ENCODE data around the gene HSF4.

HSF4 gene

DNA sequence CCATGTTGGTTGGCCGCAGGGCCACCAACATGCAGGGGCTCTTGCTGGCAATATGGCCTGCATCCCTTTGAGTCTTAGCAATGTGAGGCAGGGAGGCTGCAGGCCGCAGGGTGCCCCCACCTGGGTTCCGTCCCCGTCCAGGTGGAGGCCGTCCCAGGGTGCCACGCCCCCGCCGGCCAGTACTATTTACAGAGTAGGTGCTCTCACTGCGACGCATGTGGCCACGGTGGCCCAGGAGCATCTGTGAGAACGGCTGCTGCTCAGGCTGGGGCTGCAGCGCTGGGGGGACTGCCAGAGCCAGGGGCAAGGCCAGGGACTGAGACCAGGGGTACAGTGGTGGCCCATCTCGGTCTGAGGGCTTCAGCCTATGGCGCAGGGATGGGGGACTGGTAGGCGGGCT lies 15.6 kb downstream of the HSF4 start:
- Histone ChIP-seq H3K27me3 (ENCODE audit: control insufficient read depth, low read length) (peaks cover 30% of the 10 kb centered on the region), H3K4me3 (ENCODE audit: low read length) (no peak overlapping the region), H3K9me2 (replicated peaks; ENCODE audit: control insufficient read depth, low read length) (no peaks in the 10 kb centered on the region), H3K4me1 (ENCODE audit: control insufficient read depth, low read length) (peaks cover 33% of the 10 kb centered on the region), H4K20me1 (ENCODE audit: control insufficient read depth, insufficient read depth, low read depth, low read length) (peaks cover 7% of the 10 kb centered on the region; the same call in 1 of the 2 replicates), H3K27ac (ENCODE audit: low read depth, low read length) (no peak overlapping the region), H3K79me2 (ENCODE audit: control insufficient read depth, low read length) (0 out of 2 replicates have a peak, but pooled peaks cover 8% of the 10 kb centered on the region), H3K9me3 (ENCODE audit: control insufficient read depth, insufficient read depth, low read length) (no peaks in the 10 kb centered on the region), H3K4me2 (ENCODE audit: low read length) (no peak overlapping the region), H3F3A (ENCODE audit: control insufficient read depth, insufficient read depth) (no peaks in the 10 kb centered on the region; the same call in 1 of the 2 replicates), H3K36me3 (ENCODE audit: control insufficient read depth, low read length) (no peaks in the 10 kb centered on the region)
- TF ChIP-seq EZH2phosphoT487 (IDR thresholded peaks at IDR 0.05; ENCODE audit: borderline replicate concordance, low read length), result no peak
- TF ChIP-seq, protein P1, sequence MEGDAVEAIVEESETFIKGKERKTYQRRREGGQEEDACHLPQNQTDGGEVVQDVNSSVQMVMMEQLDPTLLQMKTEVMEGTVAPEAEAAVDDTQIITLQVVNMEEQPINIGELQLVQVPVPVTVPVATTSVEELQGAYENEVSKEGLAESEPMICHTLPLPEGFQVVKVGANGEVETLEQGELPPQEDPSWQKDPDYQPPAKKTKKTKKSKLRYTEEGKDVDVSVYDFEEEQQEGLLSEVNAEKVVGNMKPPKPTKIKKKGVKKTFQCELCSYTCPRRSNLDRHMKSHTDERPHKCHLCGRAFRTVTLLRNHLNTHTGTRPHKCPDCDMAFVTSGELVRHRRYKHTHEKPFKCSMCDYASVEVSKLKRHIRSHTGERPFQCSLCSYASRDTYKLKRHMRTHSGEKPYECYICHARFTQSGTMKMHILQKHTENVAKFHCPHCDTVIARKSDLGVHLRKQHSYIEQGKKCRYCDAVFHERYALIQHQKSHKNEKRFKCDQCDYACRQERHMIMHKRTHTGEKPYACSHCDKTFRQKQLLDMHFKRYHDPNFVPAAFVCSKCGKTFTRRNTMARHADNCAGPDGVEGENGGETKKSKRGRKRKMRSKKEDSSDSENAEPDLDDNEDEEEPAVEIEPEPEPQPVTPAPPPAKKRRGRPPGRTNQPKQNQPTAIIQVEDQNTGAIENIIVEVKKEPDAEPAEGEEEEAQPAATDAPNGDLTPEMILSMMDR (IDR thresholded peaks at IDR 0.05; ENCODE audit: low read depth, low read length, poor library complexity, severe bottlenecking), result no peak

DNA sequence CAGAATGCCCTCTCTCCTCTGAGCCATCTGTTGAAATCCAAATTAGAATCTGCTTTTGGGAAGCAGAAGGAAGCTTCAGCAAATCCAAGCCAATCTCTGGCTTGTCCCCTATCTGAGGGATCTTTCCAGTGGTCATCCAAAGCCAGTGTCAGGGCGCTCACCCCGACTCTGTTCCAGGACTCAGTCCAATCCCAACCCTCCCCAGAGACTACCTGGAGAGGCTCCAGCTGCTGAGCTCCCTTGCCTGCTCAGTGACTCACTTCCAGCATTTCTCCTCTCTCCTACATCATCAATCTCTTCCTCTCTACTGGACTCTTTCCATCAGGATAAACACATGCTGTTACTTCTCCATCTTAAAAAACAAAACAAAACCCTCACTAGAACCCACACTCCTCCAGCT lies 16.8 kb downstream of the HSF4 start:
- Histone ChIP-seq H3F3A (ENCODE audit: control insufficient read depth, insufficient read depth) (no peaks in the 10 kb centered on the region), H3K36me3 (ENCODE audit: control insufficient read depth, low read length) (no peaks in the 10 kb centered on the region), H3K9me3 (ENCODE audit: control insufficient read depth, insufficient read depth, low read length) (no peaks in the 10 kb centered on the region), H3K9me2 (replicated peaks; ENCODE audit: control insufficient read depth, low read length) (no peaks in the 10 kb centered on the region), H4K20me1 (ENCODE audit: control insufficient read depth, insufficient read depth, low read depth, low read length) (peaks cover 7% of the 10 kb centered on the region; the same call in 1 of the 2 replicates), H3K4me3 (ENCODE audit: low read length) (no peak overlapping the region), H3K27ac (ENCODE audit: low read depth, low read length) (no peak overlapping the region), H3K4me1 (ENCODE audit: control insufficient read depth, low read length) (peaks cover 39% of the 10 kb centered on the region), H3K79me2 (ENCODE audit: control insufficient read depth, low read length) (0 out of 2 replicates have a peak, but pooled peaks cover 8% of the 10 kb centered on the region), H3K27me3 (ENCODE audit: control insufficient read depth, low read length) (peaks cover 37% of the 10 kb centered on the region), H3K4me2 (ENCODE audit: low read length) (no peak overlapping the region)
- TF ChIP-seq, protein P1 (IDR thresholded peaks at IDR 0.05; ENCODE audit: low read depth, low read length, poor library complexity, severe bottlenecking), result no peak
- TF ChIP-seq EZH2phosphoT487 (IDR thresholded peaks at IDR 0.05; ENCODE audit: borderline replicate concordance, low read length), result no peak

DNA sequence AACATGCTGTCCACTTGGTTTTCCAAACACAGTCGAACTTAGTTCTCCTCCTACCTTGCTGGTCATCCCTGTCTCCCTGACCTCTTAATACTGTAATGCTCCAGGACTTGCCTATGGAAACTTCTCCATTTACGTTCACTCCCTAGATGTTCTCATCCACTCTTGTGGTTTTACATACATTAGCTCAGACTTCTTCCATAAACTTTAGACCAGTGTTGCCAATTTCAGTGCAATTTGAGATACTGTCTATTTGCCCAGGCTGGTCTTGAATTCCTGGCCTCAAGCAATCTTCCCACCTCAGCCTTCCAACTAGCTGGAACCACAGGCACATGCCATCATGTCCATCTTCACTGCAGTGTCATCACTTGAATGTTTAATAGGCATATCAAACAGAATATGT lies 17.7 kb downstream of the HSF4 start:
- Histone ChIP-seq H3K4me1 (ENCODE audit: control insufficient read depth, low read length) (peaks cover 39% of the 10 kb centered on the region), H3K9me2 (replicated peaks; ENCODE audit: control insufficient read depth, low read length) (no peaks in the 10 kb centered on the region), H4K20me1 (ENCODE audit: control insufficient read depth, insufficient read depth, low read depth, low read length) (peaks cover 7% of the 10 kb centered on the region; the same call in 1 of the 2 replicates), H3K27ac (ENCODE audit: low read depth, low read length) (no peak overlapping the region), H3K4me2 (ENCODE audit: low read length) (peak overlapping the region; percentile 98), H3K27me3 (ENCODE audit: control insufficient read depth, low read length) (peaks cover 37% of the 10 kb centered on the region), H3K9me3 (ENCODE audit: control insufficient read depth, insufficient read depth, low read length) (no peaks in the 10 kb centered on the region), H3K4me3 (ENCODE audit: low read length) (peak overlapping the region; percentile 88), H3K79me2 (ENCODE audit: control insufficient read depth, low read length) (0 out of 2 replicates have a peak, but pooled peaks cover 8% of the 10 kb centered on the region), H3F3A (ENCODE audit: control insufficient read depth, insufficient read depth) (no peaks in the 10 kb centered on the region), H3K36me3 (ENCODE audit: control insufficient read depth, low read length) (no peaks in the 10 kb centered on the region)
- TF ChIP-seq, protein P1 (IDR thresholded peaks at IDR 0.05; ENCODE audit: low read depth, low read length, poor library complexity, severe bottlenecking), result no peak
- no peak for TF ChIP-seq EZH2phosphoT487 (IDR thresholded peaks at IDR 0.05; ENCODE audit: borderline replicate concordance, low read length)

Data from DOHH2 (cell line).